Prostate gland (tissue), 2 donors: ENCODE results near the gene ASB16.

ENCODE experiments used
- CTCF ChIP-seq, 4 experiments: fragments of 200-600 bp in 2 of 4; fragments of 450-650 bp in 2 of 4; sonication (generic) in 2 of 4; IDR thresholded peaks; 1 replicate in 3 of 4; 2 replicates in 1 of 4; pipeline ENCODE4 v1.5.1; 2016 to 2019; ENCODE audit warnings: antibody characterized with exemption in 4 of 4, mild to moderate bottlenecking in 2 of 4, moderate library complexity in 2 of 4
- POLR2A ChIP-seq: fragments of 450-650 bp; IDR thresholded peaks from one replicate; pipeline ENCODE4 v1.6.1; 2016; ENCODE audit warnings: antibody characterized with exemption, mild to moderate bottlenecking

GRCh38 chr17:44210342-44211192 is 40.1 kb downstream of the ASB16 start:
- TF ChIP-seq CTCF (IDR thresholded peaks at IDR 0.05) (peak; percentile 94 to 99 (median 98)), POLR2A (no peak)
